HEK293 (cell line): ENCODE measurements around the gene SMIM1.

Experiments
- BCL11B ChIP-seq: fragments of 450-650 bp; formaldehyde crosslinking; IDR thresholded peaks from 2 replicates; pipeline ENCODE4 v1.5.1; 2016; ENCODE audit warnings: low read depth, missing biosample characterization, missing genetic modification characterization
- GFI1B ChIP-seq: fragments of 450-650 bp; formaldehyde crosslinking; IDR thresholded peaks from 2 replicates; pipeline ENCODE4 v1.5.1; 2016; ENCODE audit warnings: missing biosample characterization, missing genetic modification characterization
- ZEB2 ChIP-seq: fragments of 450-650 bp; formaldehyde crosslinking; IDR thresholded peaks from 2 replicates; pipeline ENCODE4 v1.5.1; 2016; ENCODE audit warnings: missing biosample characterization, missing genetic modification characterization
- ZNF133 ChIP-seq: fragments of 450-650 bp; formaldehyde crosslinking; IDR thresholded peaks from 2 replicates; pipeline ENCODE4 v1.5.1; 2016; ENCODE audit warnings: missing biosample characterization, missing genetic modification characterization
- ZNF843 ChIP-seq: fragments of 450-650 bp; formaldehyde crosslinking; IDR thresholded peaks from 2 replicates; pipeline ENCODE4 v1.5.1; 2016; ENCODE audit warnings: missing biosample characterization, missing genetic modification characterization
- TF ChIP-seq, protein P1 (sequence below): fragments of 450-650 bp; formaldehyde crosslinking; IDR thresholded peaks from 2 replicates; pipeline ENCODE4 v1.5.1; 2016; ENCODE audit warnings: missing biosample characterization, missing genetic modification characterization
- TF ChIP-seq, protein P2 (sequence below): fragments of 450-650 bp; formaldehyde crosslinking; IDR thresholded peaks from 2 replicates; pipeline ENCODE4 v1.5.1; 2016; ENCODE audit warnings: missing biosample characterization, missing genetic modification characterization

DNA sequence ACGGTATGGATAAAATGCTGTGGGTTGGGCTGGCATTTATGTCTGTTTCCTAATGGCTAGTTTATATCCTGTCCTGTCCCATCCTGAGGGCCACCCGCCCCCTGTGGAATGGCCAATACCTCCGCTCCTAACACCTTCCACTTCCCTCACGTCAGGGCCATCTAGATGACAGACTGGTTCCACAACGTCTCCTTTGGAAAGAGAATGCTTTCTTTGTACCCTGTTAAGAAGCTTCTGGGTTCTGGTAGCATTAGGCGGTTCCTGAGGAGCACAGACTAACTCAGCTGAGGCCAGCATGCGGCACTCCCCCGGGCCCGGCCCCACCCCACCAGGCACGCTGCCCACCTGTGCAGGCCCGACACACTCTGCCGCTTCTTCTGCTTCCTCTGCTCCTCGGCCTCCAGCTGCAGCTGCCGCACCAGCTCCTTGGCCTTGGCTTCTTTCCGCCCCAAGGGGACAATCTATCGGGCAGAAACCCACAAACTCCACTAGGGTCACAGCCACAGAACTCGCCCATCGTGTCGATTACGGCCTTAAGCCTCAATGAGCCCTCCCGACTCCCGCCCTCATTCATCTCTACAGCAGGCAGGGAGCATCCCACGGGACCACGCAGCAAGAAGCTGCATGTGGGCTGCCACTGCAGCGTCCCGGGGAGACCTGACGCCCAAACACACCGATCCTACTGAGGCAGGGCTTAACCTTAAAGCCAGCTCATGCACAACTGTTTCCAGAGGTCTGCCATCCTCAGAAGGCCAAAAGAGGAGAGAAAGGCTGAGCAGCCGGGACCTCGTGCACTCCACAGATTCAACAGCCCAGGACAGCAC is 11.3 kb downstream of the SMIM1 start:
- TF ChIP-seq ZNF133 (tag by site-specific recombination): no peak
- TF ChIP-seq, protein P1, sequence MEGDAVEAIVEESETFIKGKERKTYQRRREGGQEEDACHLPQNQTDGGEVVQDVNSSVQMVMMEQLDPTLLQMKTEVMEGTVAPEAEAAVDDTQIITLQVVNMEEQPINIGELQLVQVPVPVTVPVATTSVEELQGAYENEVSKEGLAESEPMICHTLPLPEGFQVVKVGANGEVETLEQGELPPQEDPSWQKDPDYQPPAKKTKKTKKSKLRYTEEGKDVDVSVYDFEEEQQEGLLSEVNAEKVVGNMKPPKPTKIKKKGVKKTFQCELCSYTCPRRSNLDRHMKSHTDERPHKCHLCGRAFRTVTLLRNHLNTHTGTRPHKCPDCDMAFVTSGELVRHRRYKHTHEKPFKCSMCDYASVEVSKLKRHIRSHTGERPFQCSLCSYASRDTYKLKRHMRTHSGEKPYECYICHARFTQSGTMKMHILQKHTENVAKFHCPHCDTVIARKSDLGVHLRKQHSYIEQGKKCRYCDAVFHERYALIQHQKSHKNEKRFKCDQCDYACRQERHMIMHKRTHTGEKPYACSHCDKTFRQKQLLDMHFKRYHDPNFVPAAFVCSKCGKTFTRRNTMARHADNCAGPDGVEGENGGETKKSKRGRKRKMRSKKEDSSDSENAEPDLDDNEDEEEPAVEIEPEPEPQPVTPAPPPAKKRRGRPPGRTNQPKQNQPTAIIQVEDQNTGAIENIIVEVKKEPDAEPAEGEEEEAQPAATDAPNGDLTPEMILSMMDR (tag by site-specific recombination): no peak
- TF ChIP-seq, protein P2, sequence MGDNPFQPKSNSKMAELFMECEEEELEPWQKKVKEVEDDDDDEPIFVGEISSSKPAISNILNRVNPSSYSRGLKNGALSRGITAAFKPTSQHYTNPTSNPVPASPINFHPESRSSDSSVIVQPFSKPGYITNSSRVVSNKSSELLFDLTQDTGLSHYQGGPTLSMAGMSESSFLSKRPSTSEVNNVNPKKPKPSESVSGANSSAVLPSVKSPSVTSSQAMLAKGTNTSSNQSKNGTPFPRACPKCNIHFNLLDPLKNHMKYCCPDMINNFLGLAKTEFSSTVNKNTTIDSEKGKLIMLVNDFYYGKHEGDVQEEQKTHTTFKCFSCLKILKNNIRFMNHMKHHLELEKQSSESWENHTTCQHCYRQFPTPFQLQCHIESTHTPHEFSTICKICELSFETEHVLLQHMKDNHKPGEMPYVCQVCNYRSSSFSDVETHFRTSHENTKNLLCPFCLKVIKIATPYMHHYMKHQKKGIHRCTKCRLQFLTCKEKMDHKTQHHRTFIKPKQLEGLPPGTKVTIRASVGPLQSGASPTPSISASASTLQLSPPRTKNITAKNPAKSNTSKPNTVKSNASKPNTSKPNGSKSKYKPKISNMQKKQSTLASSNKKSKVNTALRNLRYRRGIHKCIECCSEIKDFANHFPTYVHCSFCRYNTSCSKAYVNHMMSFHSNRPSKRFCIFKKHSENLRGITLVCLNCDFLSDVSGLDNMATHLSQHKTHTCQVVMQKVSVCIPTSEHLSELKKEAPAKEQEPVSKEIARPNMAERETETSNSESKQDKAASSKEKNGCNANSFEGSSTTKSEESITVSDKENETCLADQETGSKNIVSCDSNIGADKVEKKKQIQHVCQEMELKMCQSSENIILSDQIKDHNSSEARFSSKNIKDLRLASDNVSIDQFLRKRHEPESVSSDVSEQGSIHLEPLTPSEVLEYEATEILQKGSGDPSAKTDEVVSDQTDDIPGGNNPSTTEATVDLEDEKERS (tag by site-specific recombination): no peak
- TF ChIP-seq BCL11B (tag by site-specific recombination): no peak
- no peak for TF ChIP-seq ZNF843 (tag by site-specific recombination)
- no peak for TF ChIP-seq ZEB2
- no peak for TF ChIP-seq GFI1B (tag by site-specific recombination)
